Measurements from ENCODE around the gene ZNF14. TPM values are rescaled to one million over a fixed set of nuclear protein-coding genes. Genes with fewer than 3 reads are reported as not detected.
"Not testable (repeated sequence)": the region's sequence is repeated elsewhere in the genome, so short reads cannot be mapped to it uniquely, and the experiment has no call there.

The ZNF14 gene
- total and polyA plus RNA-seq, 2 experiments from 2014 or later = 4.6 to 10.2 TPM

- no peak overlapping the region for H3K27ac ChIP-seq (ENCODE audit: low read depth)
- no peaks in the 10 kb centered on the region for H3K36me3 ChIP-seq (ENCODE audit: insufficient read depth)
- H3K4me3 Mint-ChIP-seq = no peak overlapping the region
- no peak overlapping the region for H3K4me3 ChIP-seq
- DNase-seq (ENCODE audit: low spot score) (no peak), ATAC-seq (no peak)
- no peak overlapping the region for H2AFZ ChIP-seq
- no peaks in the 10 kb centered on the region; the same call in 2 of the 3 replicates for H3K9me3 Mint-ChIP-seq
- H3K79me2 ChIP-seq (replicated peaks; ENCODE audit: insufficient read depth) = peaks cover 14% of the 10 kb centered on the region; the same call in 1 of the 2 replicates
- no peaks in the 10 kb centered on the region for H3F3A ChIP-seq (replicated peaks; ENCODE audit: low read depth)
- no peak overlapping the region for H3K27ac Mint-ChIP-seq
- peaks cover 7% of the 10 kb centered on the region for H3K36me3 Mint-ChIP-seq (ENCODE audit: low read depth)
- no peaks in the 10 kb centered on the region for H4K20me1 ChIP-seq (replicated peaks; ENCODE audit: insufficient read depth)
- peaks cover 11% of the 10 kb centered on the region for H3K4me1 Mint-ChIP-seq
- TF ChIP-seq STAT1 (IDR thresholded peaks at IDR 0.05; ENCODE audit: unreplicated experiment) (no peak), REST (IDR thresholded peaks at IDR 0.05; ENCODE audit: unreplicated experiment) (no peak), ZNF331 (CRISPR knock-in tag; IDR thresholded peaks at IDR 0.05; ENCODE audit: low read depth) (no peak), ETS1 (IDR thresholded peaks at IDR 0.05) (no peak), JUNB (IDR thresholded peaks at IDR 0.05; ENCODE audit: unreplicated experiment) (no peak), EZH2phosphoT487 (IDR thresholded peaks at IDR 0.05; ENCODE audit: unreplicated experiment) (no peak), CREB1 (CRISPR knock-in tag; IDR thresholded peaks at IDR 0.05; ENCODE audit: low read depth) (no peak)
- no peaks in the 10 kb centered on the region for H3K27me3 ChIP-seq (ENCODE audit: insufficient read depth)
- H3K4me1 ChIP-seq (ENCODE audit: insufficient read depth) = peaks cover 15% of the 10 kb centered on the region
- H3K9me2 ChIP-seq (ENCODE audit: insufficient read depth) = no peaks in the 10 kb centered on the region
- H3K27me3 Mint-ChIP-seq (ENCODE audit: insufficient read depth, low read depth, poor library complexity) = peaks cover 7% of the 10 kb centered on the region
- no peak overlapping the region for H3K4me2 ChIP-seq
Observed at GRCh38 chr19:19774354-19775033, 41.6 kb upstream of the ZNF14 start.

GRCh38 chr19:19771963-19772362 lies 39.1 kb upstream of the ZNF14 start:
- not testable (repeated sequence) for H3K4me1 Mint-ChIP-seq; H3K4me3 ChIP-seq; H3K36me3 ChIP-seq (ENCODE audit: insufficient read depth); H3K4me1 ChIP-seq (ENCODE audit: insufficient read depth); H3F3A ChIP-seq (replicated peaks; ENCODE audit: low read depth); DNase-seq (ENCODE audit: low spot score); H4K20me1 ChIP-seq (replicated peaks; ENCODE audit: insufficient read depth); H3K4me3 Mint-ChIP-seq; H3K27ac ChIP-seq (ENCODE audit: low read depth); H2AFZ ChIP-seq; H3K9me2 ChIP-seq (ENCODE audit: insufficient read depth); H3K4me2 ChIP-seq; ATAC-seq; H3K27ac Mint-ChIP-seq; H3K27me3 Mint-ChIP-seq (ENCODE audit: insufficient read depth, low read depth, poor library complexity); H3K36me3 Mint-ChIP-seq (ENCODE audit: low read depth); H3K79me2 ChIP-seq (replicated peaks; ENCODE audit: insufficient read depth); H3K27me3 ChIP-seq (ENCODE audit: insufficient read depth)
- H3K9me3 Mint-ChIP-seq = peaks cover 11% of the 10 kb centered on the region

GRCh38 chr19:19769971-19770370 lies 37.1 kb upstream of the ZNF14 start:
- not testable (repeated sequence) for H3K27me3 ChIP-seq (ENCODE audit: insufficient read depth); H3K36me3 ChIP-seq (ENCODE audit: insufficient read depth); H4K20me1 ChIP-seq (replicated peaks; ENCODE audit: insufficient read depth); H3K4me1 ChIP-seq (ENCODE audit: insufficient read depth); H3K9me2 ChIP-seq (ENCODE audit: insufficient read depth); H3K27ac Mint-ChIP-seq; H3K4me3 Mint-ChIP-seq; H3K4me3 ChIP-seq; H3K27ac ChIP-seq (ENCODE audit: low read depth); ATAC-seq; H3K79me2 ChIP-seq (replicated peaks; ENCODE audit: insufficient read depth); H3K36me3 Mint-ChIP-seq (ENCODE audit: low read depth); DNase-seq (ENCODE audit: low spot score); H3K4me2 ChIP-seq; H3K4me1 Mint-ChIP-seq; H2AFZ ChIP-seq; H3F3A ChIP-seq (replicated peaks; ENCODE audit: low read depth); H3K27me3 Mint-ChIP-seq (ENCODE audit: insufficient read depth, low read depth, poor library complexity)
- peaks cover 11% of the 10 kb centered on the region for H3K9me3 Mint-ChIP-seq

Data from GM23338 (cell line).